ENCODE measurements around the gene SDR42E2. TPM values are rescaled to one million over a fixed set of nuclear protein-coding genes. Genes with fewer than 3 reads are reported as not detected.

SDR42E2 gene
- total RNA-seq, 4 donors from 2014 or later: not detected

GRCh38 chr16:22184615-22184968 is 22.3 kb downstream of the SDR42E2 start:
- Histone ChIP-seq H3K4me1 (peaks cover 0 to 16% (median 12%) of the 10 kb centered on the region in 4 donors), H3K9me3 (no peaks in the 10 kb centered on the region), H3K27ac (no peak overlapping the region), H3K4me3 (no peak overlapping the region), H3K36me3 (no peaks in the 10 kb centered on the region), H3K27me3 (no peaks in the 10 kb centered on the region)
- no peak for DNase-seq
- TF ChIP-seq CTCF (IDR thresholded peaks at IDR 0.05) (no peak), POLR2A (IDR thresholded peaks at IDR 0.05) (no peak)

GRCh38 chr16:22186517-22186916 is 24.2 kb downstream of the SDR42E2 start:
- Histone ChIP-seq H3K4me3 (no peak overlapping the region), H3K27me3 (no peaks in the 10 kb centered on the region), H3K4me1 (peaks cover 0 to 19% (median 13%) of the 10 kb centered on the region in 4 donors), H3K36me3 (no peaks in the 10 kb centered on the region), H3K27ac (no peak overlapping the region), H3K9me3 (no peaks in the 10 kb centered on the region)
- no peak for TF ChIP-seq CTCF (IDR thresholded peaks at IDR 0.05)
- no peak for TF ChIP-seq POLR2A (IDR thresholded peaks at IDR 0.05)
- DNase-seq: no peak

GRCh38 chr16:22188267-22188594 is 25.9 kb downstream of the SDR42E2 start:
- TF ChIP-seq POLR2A (IDR thresholded peaks at IDR 0.05) (no peak), CTCF (IDR thresholded peaks at IDR 0.05) (no peak)
- Histone ChIP-seq H3K9me3 (no peaks in the 10 kb centered on the region), H3K4me1 (peaks cover 0 to 29% (median 13%) of the 10 kb centered on the region in 4 donors), H3K27me3 (no peaks in the 10 kb centered on the region), H3K36me3 (no peaks in the 10 kb centered on the region), H3K27ac (peak overlapping the region; percentile 95 to 98 (median 97)), H3K4me3 (no peak overlapping the region)
- DNase-seq: no peak

- peak overlapping the region in 1 of 4 donors; percentile 71 for H3K4me3 ChIP-seq
- TF ChIP-seq POLR2A (IDR thresholded peaks at IDR 0.05) (no peak), CTCF (IDR thresholded peaks at IDR 0.05) (peak; percentile 62 to 94 (median 88))
- H3K36me3 ChIP-seq: no peaks in the 10 kb centered on the region
Observed at GRCh38 chr16:22188595-22189442, 26.5 kb downstream of the SDR42E2 start.

GRCh38 chr16:22189473-22190080 is 27.3 kb downstream of the SDR42E2 start:
- peak overlapping the region; percentile 62 to 71 (median 66) for H3K4me3 ChIP-seq

More at GRCh38 chr16:22188595-22189442, 26.5 kb downstream of the SDR42E2 start:
- Histone ChIP-seq H3K4me1 (peaks cover 0 to 29% (median 13%) of the 10 kb centered on the region in 4 donors), H3K27ac (peak overlapping the region; percentile 95 to 98 (median 97)), H3K27me3 (no peaks in the 10 kb centered on the region), H3K9me3 (no peaks in the 10 kb centered on the region)
- peak; percentile 66 to 89 (median 70) for DNase-seq

More at GRCh38 chr16:22189473-22190080, 27.3 kb downstream of the SDR42E2 start:
- H3K9me3 ChIP-seq: no peaks in the 10 kb centered on the region
- no peaks in the 10 kb centered on the region for H3K36me3 ChIP-seq
- peak overlapping the region; percentile 95 to 98 (median 97) for H3K27ac ChIP-seq
- peak in 2 of 3 donors; percentile 41 to 77 for DNase-seq
- peaks cover 0 to 29% (median 13%) of the 10 kb centered on the region in 4 donors for H3K4me1 ChIP-seq
- no peak for TF ChIP-seq CTCF (IDR thresholded peaks at IDR 0.05)
- TF ChIP-seq POLR2A (IDR thresholded peaks at IDR 0.05): no peak
- no peaks in the 10 kb centered on the region for H3K27me3 ChIP-seq

Data from Peyer's patch (tissue), 4 donors.